Activated CD4-positive, alpha-beta T cell treated with anti-CD3 and anti-CD28 coated beads, Interleukin-2, amount 10 ng/mL, durations not matched to agents 24 days and 14 days (primary cell): ENCODE data around the gene ERF. TPM values are rescaled to one million over a fixed set of nuclear protein-coding genes. Genes with fewer than 3 reads are reported as not detected.
"Not testable (repeated sequence)": the region's sequence is repeated elsewhere in the genome, so short reads cannot be mapped to it uniquely, and the experiment has no call there.

Source experiments
- DNase-seq: peaks from one replicate; pipeline ENCODE4 v3.0.0; 2022
- H3K27ac Mint-ChIP-seq: one replicate; pipeline ENCODE4 v1.8.0; 2022; ENCODE audit warnings: mild to moderate bottlenecking, mixed read lengths
- H3K27me3 Mint-ChIP-seq: one replicate; pipeline ENCODE4 v1.8.0; 2022; ENCODE audit warnings: mixed read lengths
- H3K36me3 Mint-ChIP-seq: one replicate; pipeline ENCODE4 v1.8.0; 2022; ENCODE audit warnings: low read depth, mild to moderate bottlenecking, mixed read lengths
- H3K4me1 Mint-ChIP-seq: one replicate; pipeline ENCODE4 v1.8.0; 2021; ENCODE audit warnings: mixed read lengths
- H3K4me3 Mint-ChIP-seq: one replicate; pipeline ENCODE4 v1.8.0; 2022; ENCODE audit warnings: mild to moderate bottlenecking, moderate library complexity, mixed read lengths
- H3K9me3 Mint-ChIP-seq: one replicate; pipeline ENCODE4 v1.8.0; 2021; ENCODE audit warnings: mixed read lengths
- intact Hi-C: fragments of 100-400 bp; cut with micrococcal nuclease; formaldehyde crosslinking; loops from one replicate; pipeline ENCODE4 v1.15.1; 2023
- total RNA-seq: library from RNA; stranded (reverse); gene quantifications from 2 replicates; pipeline ENCODE4 v1.2.3, GENCODE V29; 2022

ERF gene
- total RNA-seq, 1 donor from 2014 or later, result 71.6 TPM

DNA sequence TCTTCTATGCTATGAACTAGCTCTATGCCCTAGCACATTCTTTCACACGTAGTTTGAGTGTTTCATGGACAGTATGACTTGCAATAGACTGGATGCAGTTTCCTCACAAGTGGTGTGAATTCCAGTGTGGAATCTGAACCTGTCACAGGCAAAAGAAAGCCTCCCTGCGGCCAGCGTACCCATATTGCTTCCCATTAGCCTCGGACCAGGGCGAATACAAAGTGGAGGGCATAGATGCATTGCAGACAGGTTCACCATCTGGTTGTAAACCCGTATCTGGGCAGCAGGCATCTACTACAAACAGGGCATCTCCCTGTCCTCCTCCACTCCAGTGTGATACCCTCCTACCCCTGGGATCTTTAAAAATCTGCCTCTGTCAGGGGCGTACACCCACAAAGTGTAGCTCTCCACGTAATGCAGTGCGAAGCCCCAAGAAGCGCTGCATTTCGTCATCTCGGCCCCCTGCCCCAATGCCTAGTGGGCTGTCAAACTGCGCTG lies 12.8 kb upstream of the ERF start:
- DNase-seq, result no peak
- Mint-ChIP-seq H3K9me3 (no peaks in the 10 kb centered on the region), H3K27ac (no peak overlapping the region), H3K27me3 (no peaks in the 10 kb centered on the region), H3K4me1 (peaks cover 30% of the 10 kb centered on the region), H3K36me3 (peaks cover 5% of the 10 kb centered on the region), H3K4me3 (no peak overlapping the region)
- intact Hi-C loops, result loop anchor here (1.0 kb wide), 3 partner anchors 12 to 50 kb away; partner anchors contain the start of genes DEDD2, ERF and GSK3A

DNA sequence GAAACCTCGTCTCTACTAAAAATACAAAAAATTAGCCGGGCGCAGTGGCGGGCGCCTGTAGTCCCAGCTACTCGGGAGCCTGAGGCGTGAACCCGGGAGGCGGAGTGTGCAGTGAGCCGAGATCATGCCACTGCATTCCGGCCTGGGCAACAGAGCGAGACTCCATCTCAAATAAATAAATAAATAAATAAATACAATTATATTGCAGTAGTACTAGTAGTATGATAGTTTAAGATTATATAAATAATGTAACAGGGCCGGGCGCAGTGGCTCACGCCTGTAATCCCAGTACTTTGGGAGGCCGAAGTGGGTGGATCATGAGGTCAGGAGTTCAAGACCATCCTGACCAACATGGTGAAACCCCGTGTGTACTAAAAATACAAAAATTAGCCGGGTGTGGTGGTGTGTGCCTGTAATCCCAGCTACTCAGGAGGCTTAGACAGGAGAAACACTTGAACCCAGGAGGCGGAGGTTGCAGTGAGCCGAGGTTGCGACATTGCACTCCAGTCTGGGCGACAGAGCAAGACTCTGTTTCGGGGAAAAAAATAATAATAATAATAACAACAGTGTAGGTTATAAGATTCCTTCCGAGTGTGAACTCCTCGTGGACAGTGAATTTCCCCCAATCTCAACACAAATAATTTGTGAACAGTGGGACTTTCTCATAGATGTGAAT lies 12.1 kb upstream of the ERF start:
- H3K9me3 Mint-ChIP-seq, H3K4me3 Mint-ChIP-seq, H3K36me3 Mint-ChIP-seq, H3K27ac Mint-ChIP-seq, DNase-seq, intact Hi-C loops, H3K27me3 Mint-ChIP-seq: not testable (repeated sequence)
- H3K4me1 Mint-ChIP-seq, result peaks cover 30% of the 10 kb centered on the region

DNA sequence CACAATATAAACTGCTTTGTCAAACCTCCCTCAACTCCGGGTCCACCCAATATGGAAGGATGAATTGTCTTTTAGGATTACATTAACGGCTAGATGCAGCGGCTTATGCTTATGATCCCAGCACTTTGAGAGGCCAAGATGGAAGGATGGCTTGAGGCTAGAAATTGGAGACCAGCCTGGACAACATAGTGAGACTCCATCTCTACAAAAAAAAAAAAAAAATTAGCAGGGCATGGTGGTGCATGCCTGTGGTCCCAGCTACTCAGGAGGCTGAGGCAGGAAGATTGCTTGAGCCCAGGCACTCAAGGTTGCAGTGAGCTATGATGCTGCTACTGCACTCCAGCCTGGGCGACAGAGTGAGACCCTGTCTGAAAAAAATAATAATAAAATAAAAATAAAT lies 11.2 kb upstream of the ERF start:
- H3K4me1 Mint-ChIP-seq, result peaks cover 24% of the 10 kb centered on the region
- intact Hi-C loops, H3K27me3 Mint-ChIP-seq, DNase-seq, H3K9me3 Mint-ChIP-seq, H3K4me3 Mint-ChIP-seq, H3K27ac Mint-ChIP-seq, H3K36me3 Mint-ChIP-seq: not testable (repeated sequence)

DNA sequence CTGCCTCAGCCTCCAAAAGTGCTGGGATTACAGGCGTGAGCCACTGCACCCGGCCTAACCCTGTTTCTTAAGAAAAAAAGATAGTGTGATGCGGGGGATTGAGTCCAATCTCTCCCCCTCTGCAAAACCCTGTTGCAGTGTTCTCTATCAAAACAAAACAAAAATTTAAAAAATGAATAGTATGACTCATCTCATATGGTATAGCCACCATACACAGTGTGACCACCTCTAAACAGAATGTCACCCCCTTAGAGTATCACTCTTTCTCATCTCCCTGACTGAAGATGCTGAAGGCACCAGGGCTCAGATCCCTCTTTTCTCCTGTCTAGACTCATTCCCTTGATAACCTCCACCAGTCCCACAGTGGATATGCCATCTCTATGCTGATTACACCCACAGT lies 6.8 kb upstream of the ERF start:
- Mint-ChIP-seq H3K4me1 (no peaks in the 10 kb centered on the region), H3K27ac (no peak overlapping the region), H3K4me3 (no peak overlapping the region), H3K9me3 (no peaks in the 10 kb centered on the region), H3K36me3 (no peaks in the 10 kb centered on the region), H3K27me3 (peaks cover 6% of the 10 kb centered on the region)
- no peak for DNase-seq
- intact Hi-C loops, result no loop called here

DNA sequence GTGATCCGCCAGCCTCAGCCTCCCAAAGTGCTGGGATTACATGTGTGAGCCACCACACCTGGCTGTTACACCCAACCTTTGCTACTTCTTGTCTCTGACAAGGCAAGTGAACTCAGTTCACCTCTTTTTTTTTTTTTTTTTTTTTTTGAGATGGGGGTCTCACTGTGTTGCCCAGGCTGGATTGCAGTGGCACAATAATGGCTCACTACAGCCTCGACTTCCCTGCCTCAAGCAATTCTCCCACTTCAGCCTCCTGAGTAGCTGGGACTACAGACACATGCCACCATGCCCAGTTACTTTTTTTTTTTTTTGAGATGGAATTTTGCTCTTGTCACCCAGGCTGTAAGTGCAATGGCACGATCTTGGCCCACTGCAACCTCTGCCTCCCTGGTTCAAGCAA lies 2.9 kb upstream of the ERF start:
- H3K36me3 Mint-ChIP-seq, H3K9me3 Mint-ChIP-seq, DNase-seq, H3K27ac Mint-ChIP-seq, intact Hi-C loops, H3K4me1 Mint-ChIP-seq, H3K4me3 Mint-ChIP-seq: not testable (repeated sequence)
- peaks cover 15% of the 10 kb centered on the region for H3K27me3 Mint-ChIP-seq

DNA sequence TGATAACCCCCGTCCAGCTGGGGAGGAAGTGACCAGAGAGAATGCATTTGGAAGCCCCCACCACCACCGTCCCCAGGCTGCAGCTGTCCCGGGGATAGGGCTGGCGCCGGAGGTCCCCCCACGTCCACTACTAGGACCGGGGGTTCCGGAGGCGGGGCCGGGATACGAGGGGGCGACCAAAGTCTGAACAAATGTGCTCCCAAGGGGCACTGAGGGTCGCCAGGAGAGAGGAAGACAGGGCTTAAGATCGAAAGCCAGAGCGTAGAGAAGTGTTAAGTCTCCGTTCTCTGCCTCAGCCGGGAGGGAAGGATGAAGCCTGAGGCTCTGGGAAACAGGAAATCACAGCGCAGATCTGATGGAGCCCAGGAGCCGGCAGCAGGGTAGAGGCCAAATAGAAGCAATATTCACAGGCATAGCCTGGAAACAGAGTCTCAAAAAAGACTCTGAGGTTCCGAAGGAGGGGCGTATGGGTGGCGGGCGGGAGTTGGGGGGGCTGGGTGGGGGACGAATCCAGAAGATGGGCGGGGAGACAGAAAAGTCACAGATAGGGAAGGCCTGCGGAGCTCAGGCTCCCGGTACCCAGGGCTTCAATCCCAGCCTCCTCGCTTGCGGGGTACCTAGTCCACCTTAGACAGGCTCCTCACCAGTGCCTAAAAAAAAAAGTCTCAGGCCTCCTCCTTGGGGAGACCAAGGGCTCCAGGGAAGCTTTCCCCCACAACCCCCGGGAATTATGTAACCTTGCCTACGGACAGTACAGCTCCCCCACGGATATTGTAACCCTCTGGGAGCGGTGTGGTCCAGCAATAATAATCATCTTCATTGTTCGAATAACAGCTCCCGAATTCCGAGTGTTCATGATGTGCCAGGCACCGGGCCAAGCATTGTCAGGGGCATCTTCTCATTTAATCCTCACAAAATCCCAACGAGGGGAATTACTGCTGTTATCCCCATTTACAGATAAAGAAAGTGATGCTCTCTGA lies 1.1 kb upstream of the ERF start:
- H3K27ac Mint-ChIP-seq, result peak overlapping the region; percentile 56
- DNase-seq, result peak; percentile 70

DNA sequence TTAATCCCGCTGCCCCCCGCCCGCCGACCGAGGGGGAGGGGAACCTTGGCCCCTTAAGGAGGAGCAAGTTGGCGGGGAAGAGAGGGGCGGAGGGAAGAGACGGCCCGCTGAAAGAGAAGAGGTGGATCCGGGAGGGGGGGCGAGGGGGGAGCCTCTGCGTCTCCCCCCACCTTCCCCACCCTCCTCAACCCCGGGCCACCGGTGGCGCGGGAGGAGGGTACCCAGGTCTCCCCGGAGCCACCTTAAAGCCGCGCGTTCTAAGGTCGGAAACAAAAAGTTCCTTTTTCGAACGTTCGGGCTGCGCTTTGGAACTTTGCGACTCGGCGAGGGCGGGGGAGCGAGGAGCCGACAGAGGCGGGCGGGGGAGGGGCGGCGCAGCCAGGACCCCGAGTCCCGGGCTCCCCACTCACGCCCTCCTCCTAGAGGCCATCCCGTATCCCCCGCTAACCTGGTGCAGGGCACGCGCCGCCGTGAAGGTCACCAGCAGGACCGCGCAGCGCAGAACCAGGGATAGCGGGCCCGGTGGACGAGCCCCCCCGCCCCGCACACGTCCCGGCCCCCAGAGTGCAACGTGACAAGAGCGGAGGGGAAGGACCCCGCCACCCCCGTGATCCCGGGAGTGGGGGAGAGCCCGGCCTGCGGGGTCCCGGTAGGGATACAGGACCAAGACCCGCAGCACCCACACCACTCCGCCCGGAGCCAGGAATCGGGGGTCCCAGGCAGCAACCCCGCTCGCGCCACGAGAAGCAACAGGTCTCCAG lies 659 bp downstream of the ERF start:
- Mint-ChIP-seq H3K27me3 (peaks cover 10% of the 10 kb centered on the region), H3K4me1 (peaks cover 20% of the 10 kb centered on the region), H3K9me3 (no peaks in the 10 kb centered on the region), H3K27ac (peak overlapping the region; percentile 81), H3K36me3 (peaks cover 13% of the 10 kb centered on the region), H3K4me3 (peak overlapping the region; percentile 78)
- peak; percentile 93 for DNase-seq
- intact Hi-C loops, result no loop called here

More for the DNA sequence above, 1.1 kb upstream of the ERF start:
- H3K36me3 Mint-ChIP-seq, result peaks cover 7% of the 10 kb centered on the region
- peak overlapping the region; percentile 78 for H3K4me3 Mint-ChIP-seq
- H3K9me3 Mint-ChIP-seq, result no peaks in the 10 kb centered on the region
- H3K27me3 Mint-ChIP-seq, result peaks cover 10% of the 10 kb centered on the region
- intact Hi-C loops, result loop anchor here (1.0 kb wide), 3 partner anchors 12 to 24 kb away; no protein-coding TSS in a partner anchor
- H3K4me1 Mint-ChIP-seq, result peaks cover 14% of the 10 kb centered on the region

DNA sequence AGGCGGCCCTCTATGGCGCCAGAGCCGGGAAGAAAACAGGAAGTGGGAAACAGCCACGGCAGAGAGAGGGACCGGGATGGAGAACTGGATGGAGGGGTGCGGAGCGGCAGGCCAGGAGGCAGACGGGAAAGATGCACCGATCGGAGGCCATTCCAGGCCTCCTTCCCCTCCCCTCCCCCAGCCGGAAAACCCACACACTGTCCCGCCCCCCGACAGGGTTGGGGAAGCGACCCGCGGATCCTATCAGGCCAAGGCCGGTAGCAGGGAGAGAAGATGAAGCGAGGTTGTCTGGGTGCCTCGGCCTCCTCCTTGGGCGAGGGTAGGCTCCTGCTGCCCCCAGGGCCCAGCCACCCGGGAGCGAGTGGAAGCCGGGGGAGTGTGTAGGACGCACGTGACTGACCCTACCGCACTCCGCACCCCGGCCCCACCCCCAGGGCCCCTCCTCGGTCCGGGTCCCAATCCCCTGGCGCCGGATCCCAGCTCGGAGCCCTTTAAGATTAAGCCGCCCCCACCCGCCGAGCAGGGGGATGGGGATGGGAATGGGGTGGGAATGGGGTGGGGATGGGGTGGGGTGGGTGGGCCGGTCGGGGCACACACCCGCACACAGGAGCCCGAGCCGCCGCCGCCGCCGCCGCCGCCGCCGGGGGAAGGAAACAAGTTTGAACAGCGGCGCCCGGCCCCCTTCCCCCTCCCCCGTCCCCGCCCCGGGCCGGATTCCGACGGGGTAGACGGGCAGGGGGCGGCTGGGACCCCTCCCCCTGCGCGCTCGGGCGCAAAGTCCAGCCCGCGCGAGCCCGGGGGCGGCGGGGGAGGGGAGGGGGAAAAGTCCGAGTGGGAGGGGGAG lies 1.5 kb downstream of the ERF start:
- Mint-ChIP-seq H3K27me3 (peaks cover 10% of the 10 kb centered on the region), H3K27ac (peak overlapping the region; percentile 88), H3K36me3 (peaks cover 18% of the 10 kb centered on the region), H3K4me3 (peak overlapping the region; percentile 86), H3K9me3 (no peaks in the 10 kb centered on the region), H3K4me1 (peaks cover 20% of the 10 kb centered on the region)
- intact Hi-C loops, result no loop called here
- peak; percentile 91 for DNase-seq

DNA sequence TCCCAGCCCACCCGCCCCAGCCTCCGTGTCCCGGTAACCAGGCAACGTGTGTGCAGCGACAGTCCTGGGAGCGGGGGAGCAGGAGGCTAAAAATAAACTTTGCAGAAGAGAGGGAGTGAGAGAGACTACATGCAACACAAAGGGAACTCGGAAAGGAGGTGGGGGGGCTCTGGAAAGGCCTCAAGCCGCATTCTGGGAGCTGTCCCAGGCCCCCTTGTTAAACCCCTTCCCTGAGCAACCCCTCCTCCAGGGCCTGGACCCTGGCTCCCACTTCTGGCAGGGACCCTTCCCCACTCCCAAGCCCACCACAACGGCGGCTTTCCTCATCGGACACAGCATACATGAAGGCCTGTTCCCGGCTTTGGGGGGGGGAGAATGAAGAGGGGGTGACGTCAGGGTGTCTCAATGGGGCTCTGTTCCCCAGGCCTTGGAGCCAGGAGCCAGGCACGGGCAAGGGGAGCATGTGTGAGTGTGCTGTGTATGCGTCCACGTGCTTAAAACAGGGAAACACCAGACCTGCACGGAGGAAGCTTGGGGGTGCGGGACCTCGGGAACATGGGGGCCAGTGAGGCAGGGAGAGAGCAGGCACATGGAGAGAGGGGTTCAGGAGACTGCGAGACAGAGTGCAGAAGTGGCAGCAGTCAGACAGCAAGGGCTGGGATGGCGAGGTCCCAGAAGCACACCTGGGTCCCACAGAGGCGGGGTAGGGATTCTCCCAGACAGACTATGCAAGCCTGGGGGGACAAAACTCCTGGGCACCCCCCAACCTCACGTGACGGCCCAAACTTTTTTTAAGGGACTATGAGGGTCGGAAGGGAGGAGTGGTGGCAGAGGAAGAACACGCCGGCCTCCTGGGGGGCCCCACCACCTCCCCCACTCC lies 2.3 kb downstream of the ERF start:
- Mint-ChIP-seq H3K27me3 (peaks cover 10% of the 10 kb centered on the region), H3K4me1 (peaks cover 20% of the 10 kb centered on the region), H3K27ac (peak overlapping the region; percentile 88), H3K9me3 (no peaks in the 10 kb centered on the region), H3K36me3 (peaks cover 18% of the 10 kb centered on the region), H3K4me3 (peak overlapping the region; percentile 86)
- peak; percentile 69 for DNase-seq
- intact Hi-C loops, result no loop called here

DNA sequence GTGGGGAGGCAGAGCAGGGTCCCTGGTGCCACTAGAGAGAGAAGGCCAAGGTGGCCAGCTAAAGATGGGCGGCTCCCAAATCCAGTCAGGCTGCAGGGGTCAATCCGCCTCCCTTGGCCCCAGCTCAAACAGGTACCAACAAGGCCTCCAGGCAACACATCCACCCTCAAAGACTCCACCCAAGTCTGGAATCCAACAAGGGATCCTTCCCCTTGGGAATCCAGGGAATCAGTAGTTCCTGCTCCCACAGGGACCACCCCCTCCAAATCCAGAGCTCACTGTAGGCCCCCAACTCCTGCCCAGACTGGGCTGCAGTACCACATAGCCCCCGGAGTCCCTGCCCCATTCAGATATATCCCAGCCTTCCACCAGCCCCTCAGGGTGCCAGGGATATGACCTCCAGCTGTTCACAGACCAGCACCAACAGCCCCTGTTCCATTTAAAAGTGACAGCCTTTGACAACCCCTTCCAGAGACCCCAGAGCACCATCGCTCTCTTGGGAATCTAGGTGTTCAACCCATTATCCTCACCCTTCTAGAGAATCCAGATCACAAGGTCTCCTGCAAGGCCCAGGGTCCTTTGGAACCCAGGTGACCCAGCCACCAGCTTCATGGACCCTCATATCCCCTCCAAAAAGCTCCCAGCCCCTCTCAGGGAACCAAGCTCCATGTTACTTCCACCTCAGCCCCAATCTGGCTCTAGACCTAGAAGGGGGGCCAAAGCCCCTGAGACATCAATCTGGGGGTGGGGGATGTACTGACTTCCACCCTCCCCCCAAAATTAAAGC lies 3.2 kb downstream of the ERF start:
- peaks cover 20% of the 10 kb centered on the region for H3K4me1 Mint-ChIP-seq
- peak; percentile 63 for DNase-seq
- H3K27ac Mint-ChIP-seq, result peak overlapping the region; percentile 74
- peaks cover 18% of the 10 kb centered on the region for H3K36me3 Mint-ChIP-seq
- peaks cover 8% of the 10 kb centered on the region for H3K27me3 Mint-ChIP-seq
- H3K4me3 Mint-ChIP-seq, result peak overlapping the region; percentile 86
- intact Hi-C loops, result no loop called here
- H3K9me3 Mint-ChIP-seq, result no peaks in the 10 kb centered on the region

DNA sequence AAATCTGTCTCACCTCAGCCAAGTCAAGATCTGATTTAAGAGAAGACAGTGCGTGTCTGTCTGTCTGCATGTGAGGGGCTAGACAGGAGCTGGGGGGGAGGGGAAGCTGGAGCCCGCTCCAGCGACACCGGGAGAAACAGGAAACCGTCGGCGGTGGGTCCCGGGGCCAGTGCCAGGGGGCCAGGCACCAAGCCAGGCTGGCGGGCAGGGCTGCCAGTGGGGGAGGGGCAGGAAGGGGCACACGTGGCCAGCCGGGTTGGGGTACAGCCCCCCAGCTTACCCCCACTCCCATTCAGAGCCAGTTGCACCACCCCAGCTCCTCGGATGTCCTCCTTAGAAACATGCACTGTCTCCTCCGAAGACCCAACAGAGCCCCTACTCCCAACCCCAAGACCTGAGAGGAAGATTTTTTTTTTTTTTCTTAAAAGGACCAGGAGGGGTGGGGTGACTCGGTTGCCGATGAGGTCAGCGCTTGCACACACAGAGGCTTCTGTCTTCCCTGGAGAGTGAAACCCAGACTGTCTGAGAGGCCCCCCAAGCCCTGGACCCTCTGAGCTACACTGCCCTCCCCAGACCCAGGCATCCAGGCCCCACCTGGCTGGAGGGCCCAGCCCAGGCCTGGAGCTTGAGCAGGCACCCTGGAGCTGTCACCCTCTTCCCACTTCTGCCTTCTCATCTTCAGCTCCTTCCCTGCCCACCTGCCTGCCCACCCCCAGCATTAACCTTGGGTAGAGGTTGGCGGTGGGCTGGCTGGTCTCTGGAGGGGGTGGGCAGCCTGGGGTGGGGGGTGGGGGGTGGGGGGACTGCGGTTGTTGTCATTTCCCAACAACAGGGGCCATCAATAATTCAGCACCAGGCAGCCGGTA lies 4.0 kb downstream of the ERF start:
- peak overlapping the region; percentile 57 for H3K4me3 Mint-ChIP-seq
- DNase-seq, result peak; percentile 66
- peaks cover 2% of the 10 kb centered on the region for H3K27me3 Mint-ChIP-seq
- H3K27ac Mint-ChIP-seq, result peak overlapping the region; percentile 53
- H3K4me1 Mint-ChIP-seq, result peaks cover 23% of the 10 kb centered on the region
- H3K36me3 Mint-ChIP-seq, result peaks cover 18% of the 10 kb centered on the region
- no peaks in the 10 kb centered on the region for H3K9me3 Mint-ChIP-seq
- intact Hi-C loops, result no loop called here
